ENCODE data around the gene MAGI3.
"Not testable (repeated sequence)": the region's sequence is repeated elsewhere in the genome, so short reads cannot be mapped to it uniquely, and the experiment has no call there.

Gene MAGI3

DNA sequence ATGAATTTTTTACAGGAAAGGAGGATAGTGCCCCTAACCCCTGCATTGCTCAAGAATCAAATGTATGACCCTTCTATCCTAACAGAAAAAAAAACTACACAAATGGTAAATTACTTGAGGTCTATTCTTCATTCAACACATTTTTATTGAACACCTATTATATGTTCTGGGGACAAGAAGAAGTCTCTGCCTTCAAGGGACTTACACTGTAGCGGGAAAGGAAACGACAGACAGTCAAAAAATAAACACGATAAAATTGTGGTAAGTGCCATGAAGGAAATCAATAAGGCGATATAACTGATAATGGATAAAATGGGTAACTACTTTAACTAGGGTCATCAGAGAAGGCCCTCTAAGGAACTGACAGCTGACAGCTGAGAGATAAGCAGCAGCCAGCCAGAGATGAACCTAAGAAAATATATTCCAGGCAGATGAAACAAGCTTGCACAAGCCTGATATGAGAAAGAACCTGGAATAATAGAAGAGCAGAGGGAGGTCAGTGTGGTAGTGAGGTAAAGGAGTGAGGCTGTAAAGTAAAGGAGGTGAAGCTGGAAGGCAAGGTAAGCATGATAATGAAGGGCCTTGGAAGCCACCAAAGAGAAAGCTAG lies 302.6 kb downstream of the MAGI3 start:
- no peak for TF ChIP-seq CTCF (conservative IDR thresholded peaks at IDR 0.05; ENCODE audit: low read depth, low read length)

DNA sequence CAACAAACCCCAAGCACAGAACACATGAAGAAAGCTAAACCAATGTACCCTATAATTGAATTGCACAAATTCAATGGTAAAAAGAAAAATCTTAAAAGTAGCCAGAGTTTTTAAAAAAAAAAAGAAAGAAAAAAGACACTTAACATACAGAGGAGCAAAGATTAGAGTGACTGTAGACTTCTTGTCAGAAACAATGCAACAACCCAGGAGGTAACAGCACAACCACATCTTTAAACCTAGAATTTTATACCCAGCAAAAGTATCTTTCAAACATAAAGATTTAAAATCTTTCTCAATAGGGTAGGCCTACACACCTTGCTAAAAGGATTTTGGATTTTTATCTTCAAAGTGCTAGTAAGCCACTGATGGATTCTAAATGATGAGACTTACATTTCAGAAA lies 304.6 kb downstream of the MAGI3 start:
- TF ChIP-seq CTCF (conservative IDR thresholded peaks at IDR 0.05; ENCODE audit: low read depth, low read length), result no peak
- no peak overlapping the region for H3K4me3 ChIP-seq (ENCODE audit: low read depth, low read length)
- no peak for DNase-seq (ENCODE audit: low read depth)

More for the DNA sequence above, 302.6 kb downstream of the MAGI3 start:
- H3K4me3 ChIP-seq (ENCODE audit: low read depth, low read length), result no peak overlapping the region
- DNase-seq (ENCODE audit: low read depth), result no peak

DNA sequence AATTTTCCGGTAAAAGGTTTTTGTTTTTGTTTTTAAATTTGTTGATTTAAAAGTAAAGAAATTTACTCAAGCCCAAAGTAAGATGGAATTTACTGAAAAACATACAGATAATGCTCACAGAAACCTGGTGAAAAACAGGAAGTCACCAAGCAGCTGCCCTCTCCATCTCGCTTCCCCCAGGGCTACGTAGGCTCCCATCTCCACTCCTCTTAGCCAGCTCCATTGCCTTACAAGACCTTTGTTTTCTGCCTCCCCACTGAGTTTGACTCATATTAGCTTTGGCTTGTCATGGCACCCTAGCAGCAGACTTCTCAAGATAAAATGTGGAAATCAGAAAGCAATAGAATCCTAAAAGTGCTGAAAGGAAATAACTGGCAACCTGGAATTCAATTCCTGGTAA lies 311.1 kb downstream of the MAGI3 start:
- TF ChIP-seq CTCF (conservative IDR thresholded peaks at IDR 0.05; ENCODE audit: low read depth, low read length), result no peak
- DNase-seq (ENCODE audit: low read depth), result peak; percentile 84
- H3K4me3 ChIP-seq (ENCODE audit: low read depth, low read length), result no peak overlapping the region

GRCh38 chr1:113714606-113715269 lies 324.4 kb downstream of the MAGI3 start:
- DNase-seq (ENCODE audit: low read depth), result no peak
- no peak for TF ChIP-seq CTCF (conservative IDR thresholded peaks at IDR 0.05; ENCODE audit: low read depth, low read length)
- H3K4me3 ChIP-seq (ENCODE audit: low read depth, low read length), result no peak overlapping the region

- DNase-seq (ENCODE audit: low read depth); H3K4me3 ChIP-seq (ENCODE audit: low read depth, low read length): not testable (repeated sequence)
Measured at GRCh38 chr1:113717506-113717905, 327.2 kb downstream of the MAGI3 start.

- DNase-seq (ENCODE audit: low read depth); H3K4me3 ChIP-seq (ENCODE audit: low read depth, low read length): not testable (repeated sequence)
Measured at GRCh38 chr1:113718621-113719020, 328.3 kb downstream of the MAGI3 start.

DNA sequence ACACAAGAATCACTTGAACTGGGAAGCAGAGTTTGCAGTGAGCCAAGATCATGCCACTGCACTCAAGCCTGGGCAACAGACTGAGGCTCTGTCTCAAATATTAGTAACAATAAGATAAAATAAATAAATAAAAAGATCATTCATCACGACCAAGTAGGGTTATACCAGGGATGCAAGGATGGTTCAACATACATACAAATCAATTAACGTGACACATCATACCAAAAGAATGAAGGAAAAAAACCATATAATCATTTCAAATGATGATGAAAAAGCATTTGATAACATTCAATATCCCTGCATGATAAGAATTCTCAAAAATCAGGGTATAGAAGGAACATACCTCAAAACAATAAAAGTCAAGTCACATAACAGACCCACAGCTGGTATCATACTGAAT lies 330.7 kb downstream of the MAGI3 start:
- DNase-seq (ENCODE audit: low read depth), result no peak
- no peak for TF ChIP-seq CTCF (conservative IDR thresholded peaks at IDR 0.05; ENCODE audit: low read depth, low read length)
- no peak overlapping the region for H3K4me3 ChIP-seq (ENCODE audit: low read depth, low read length)

DNA sequence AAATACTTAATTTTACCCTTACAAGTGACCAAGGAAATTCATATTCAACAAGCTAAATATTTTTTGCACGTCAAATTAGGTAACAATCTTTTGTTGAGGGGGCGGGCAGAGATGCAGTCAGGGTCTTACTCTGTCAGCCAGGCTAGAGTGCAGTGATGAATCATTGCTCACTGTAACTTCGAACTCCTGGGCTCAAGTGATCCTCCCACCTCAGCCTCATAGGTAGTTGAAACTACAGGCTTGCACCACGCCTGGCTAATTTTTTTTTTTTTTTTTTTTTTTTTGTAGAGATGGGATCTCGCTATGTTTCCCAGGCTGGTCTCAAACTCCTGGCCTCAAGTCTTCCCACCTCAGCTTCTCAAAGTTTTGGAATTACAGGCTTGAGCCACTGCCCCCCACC lies 342.5 kb downstream of the MAGI3 start:
- TF ChIP-seq CTCF (conservative IDR thresholded peaks at IDR 0.05; ENCODE audit: low read depth, low read length), result no peak
- DNase-seq (ENCODE audit: low read depth), result no peak
- no peak overlapping the region for H3K4me3 ChIP-seq (ENCODE audit: low read depth, low read length)
